ENCODE measurements around the gene FBXO45.

DNA sequence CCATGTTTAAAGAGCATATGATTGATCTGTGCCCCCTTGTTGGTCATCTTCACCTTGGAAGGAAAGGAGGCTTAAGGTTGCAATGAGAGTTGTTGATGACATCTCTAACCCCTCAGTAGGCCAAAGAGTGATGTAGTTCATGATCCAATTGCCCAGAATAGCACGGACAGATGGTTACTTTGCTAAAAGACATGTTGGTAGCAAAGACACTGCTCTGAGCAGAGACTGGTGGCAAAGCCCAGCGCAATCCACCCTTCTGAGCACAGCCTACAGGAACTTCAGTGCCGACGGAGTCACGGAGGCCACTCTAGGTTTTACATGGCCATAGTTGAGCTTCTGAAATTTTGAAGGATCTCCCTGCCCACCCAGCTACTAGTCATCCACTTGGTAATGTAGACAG is 21.8 kb downstream of the FBXO45 start:
- TF ChIP-seq POLR2A (IDR thresholded peaks at IDR 0.05; ENCODE audit: low read depth, low read length) (no peak), POU2F2 (IDR thresholded peaks at IDR 0.05; ENCODE audit: low read depth, low read length) (no peak), SPI1 (IDR thresholded peaks at IDR 0.05; ENCODE audit: low read depth, low read length) (no peak), POLR2AphosphoS5 (IDR thresholded peaks at IDR 0.05; ENCODE audit: low read depth, low read length) (no peak), TAF1 (IDR thresholded peaks at IDR 0.05; ENCODE audit: low read depth, low read length) (no peak)

All from GM12891 (cell line).